ENCODE measurements around the gene BPIFB1.

GRCh38 chr20:33298391-33298790 is 15.4 kb downstream of the BPIFB1 start:
- TF ChIP-seq YY1 (IDR thresholded peaks at IDR 0.05; ENCODE audit: low read depth, low read length): no peak
- TF ChIP-seq USF2 (IDR thresholded peaks at IDR 0.05; ENCODE audit: low read length): no peak
- TF ChIP-seq TBP (IDR thresholded peaks at IDR 0.05; ENCODE audit: low read depth, low read length): no peak
- TF ChIP-seq SP1 (IDR thresholded peaks at IDR 0.05; ENCODE audit: low read depth, low read length): no peak
- no peak for TF ChIP-seq MAFK (IDR thresholded peaks at IDR 0.05; ENCODE audit: low read depth, low read length)
- no peak for TF ChIP-seq POLR2A (IDR thresholded peaks at IDR 0.05; ENCODE audit: control extremely low read depth in 1 of 2, low read depth in 2 of 2, low read length in 2 of 2)

Data from H1 (cell line).